ENCODE measurements around the gene UBE2U. TPM values are rescaled to one million over a fixed set of nuclear protein-coding genes. Genes with fewer than 3 reads are reported as not detected.

Gene UBE2U
- polyA plus RNA-seq, 1 donor from 2014 or later = not detected

- Histone ChIP-seq H3K9ac (ENCODE audit: low read length) (no peak overlapping the region), H3K27me3 (ENCODE audit: insufficient read depth, low read depth, low read length) (no peaks in the 10 kb centered on the region), H3K27ac (ENCODE audit: low read length) (no peak overlapping the region), H3K9me2 (ENCODE audit: insufficient read depth, low read length) (no peaks in the 10 kb centered on the region), H4K20me1 (ENCODE audit: insufficient read depth) (no peaks in the 10 kb centered on the region), H3K36me3 (ENCODE audit: insufficient read depth, low read length) (no peaks in the 10 kb centered on the region), H3K4me2 (ENCODE audit: low read length) (no peak overlapping the region), H3K4me3 (ENCODE audit: low read length) (no peak overlapping the region), H3F3A (ENCODE audit: insufficient read depth, low read length, poor library complexity, severe bottlenecking) (no peaks in the 10 kb centered on the region), H2AFZ (ENCODE audit: low read depth, low read length) (no peak overlapping the region), H3K79me2 (replicated peaks; ENCODE audit: insufficient read depth, low read length) (no peaks in the 10 kb centered on the region), H3K9me3 (ENCODE audit: low read length) (no peaks in the 10 kb centered on the region)
- no peak for TF ChIP-seq SMC3 (conservative IDR thresholded peaks at IDR 0.05; ENCODE audit: poor library complexity)
- no peak for TF ChIP-seq MXI1 (conservative IDR thresholded peaks at IDR 0.05; ENCODE audit: poor library complexity, severe bottlenecking)
- TF ChIP-seq, protein P1, sequence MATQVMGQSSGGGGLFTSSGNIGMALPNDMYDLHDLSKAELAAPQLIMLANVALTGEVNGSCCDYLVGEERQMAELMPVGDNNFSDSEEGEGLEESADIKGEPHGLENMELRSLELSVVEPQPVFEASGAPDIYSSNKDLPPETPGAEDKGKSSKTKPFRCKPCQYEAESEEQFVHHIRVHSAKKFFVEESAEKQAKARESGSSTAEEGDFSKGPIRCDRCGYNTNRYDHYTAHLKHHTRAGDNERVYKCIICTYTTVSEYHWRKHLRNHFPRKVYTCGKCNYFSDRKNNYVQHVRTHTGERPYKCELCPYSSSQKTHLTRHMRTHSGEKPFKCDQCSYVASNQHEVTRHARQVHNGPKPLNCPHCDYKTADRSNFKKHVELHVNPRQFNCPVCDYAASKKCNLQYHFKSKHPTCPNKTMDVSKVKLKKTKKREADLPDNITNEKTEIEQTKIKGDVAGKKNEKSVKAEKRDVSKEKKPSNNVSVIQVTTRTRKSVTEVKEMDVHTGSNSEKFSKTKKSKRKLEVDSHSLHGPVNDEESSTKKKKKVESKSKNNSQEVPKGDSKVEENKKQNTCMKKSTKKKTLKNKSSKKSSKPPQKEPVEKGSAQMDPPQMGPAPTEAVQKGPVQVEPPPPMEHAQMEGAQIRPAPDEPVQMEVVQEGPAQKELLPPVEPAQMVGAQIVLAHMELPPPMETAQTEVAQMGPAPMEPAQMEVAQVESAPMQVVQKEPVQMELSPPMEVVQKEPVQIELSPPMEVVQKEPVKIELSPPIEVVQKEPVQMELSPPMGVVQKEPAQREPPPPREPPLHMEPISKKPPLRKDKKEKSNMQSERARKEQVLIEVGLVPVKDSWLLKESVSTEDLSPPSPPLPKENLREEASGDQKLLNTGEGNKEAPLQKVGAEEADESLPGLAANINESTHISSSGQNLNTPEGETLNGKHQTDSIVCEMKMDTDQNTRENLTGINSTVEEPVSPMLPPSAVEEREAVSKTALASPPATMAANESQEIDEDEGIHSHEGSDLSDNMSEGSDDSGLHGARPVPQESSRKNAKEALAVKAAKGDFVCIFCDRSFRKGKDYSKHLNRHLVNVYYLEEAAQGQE (IDR thresholded peaks at IDR 0.05; ENCODE audit: borderline replicate concordance) = no peak
Measured at GRCh38 chr1:64310760-64311159, 107.3 kb downstream of the UBE2U start.

GRCh38 chr1:64312431-64312830, 109.0 kb downstream of the UBE2U start:
- no peak overlapping the region for H3K27ac ChIP-seq (ENCODE audit: low read length)
- TF ChIP-seq SMC3 (conservative IDR thresholded peaks at IDR 0.05; ENCODE audit: poor library complexity) = no peak
- TF ChIP-seq POLR2AphosphoS5 (IDR thresholded peaks at IDR 0.05) = no peak
- TF ChIP-seq TAF1 (IDR thresholded peaks at IDR 0.05; ENCODE audit: low read depth) = no peak
- no peak for TF ChIP-seq EZH2 (IDR thresholded peaks at IDR 0.05; ENCODE audit: borderline replicate concordance, insufficient read depth, low read length, poor library complexity, severe bottlenecking)
- no peak for TF ChIP-seq MXI1 (conservative IDR thresholded peaks at IDR 0.05; ENCODE audit: poor library complexity, severe bottlenecking)
- TF ChIP-seq, protein P2, sequence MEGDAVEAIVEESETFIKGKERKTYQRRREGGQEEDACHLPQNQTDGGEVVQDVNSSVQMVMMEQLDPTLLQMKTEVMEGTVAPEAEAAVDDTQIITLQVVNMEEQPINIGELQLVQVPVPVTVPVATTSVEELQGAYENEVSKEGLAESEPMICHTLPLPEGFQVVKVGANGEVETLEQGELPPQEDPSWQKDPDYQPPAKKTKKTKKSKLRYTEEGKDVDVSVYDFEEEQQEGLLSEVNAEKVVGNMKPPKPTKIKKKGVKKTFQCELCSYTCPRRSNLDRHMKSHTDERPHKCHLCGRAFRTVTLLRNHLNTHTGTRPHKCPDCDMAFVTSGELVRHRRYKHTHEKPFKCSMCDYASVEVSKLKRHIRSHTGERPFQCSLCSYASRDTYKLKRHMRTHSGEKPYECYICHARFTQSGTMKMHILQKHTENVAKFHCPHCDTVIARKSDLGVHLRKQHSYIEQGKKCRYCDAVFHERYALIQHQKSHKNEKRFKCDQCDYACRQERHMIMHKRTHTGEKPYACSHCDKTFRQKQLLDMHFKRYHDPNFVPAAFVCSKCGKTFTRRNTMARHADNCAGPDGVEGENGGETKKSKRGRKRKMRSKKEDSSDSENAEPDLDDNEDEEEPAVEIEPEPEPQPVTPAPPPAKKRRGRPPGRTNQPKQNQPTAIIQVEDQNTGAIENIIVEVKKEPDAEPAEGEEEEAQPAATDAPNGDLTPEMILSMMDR (IDR thresholded peaks at IDR 0.05; ENCODE audit: poor library complexity, severe bottlenecking) = no peak
- TF ChIP-seq, protein P1 (IDR thresholded peaks at IDR 0.05; ENCODE audit: borderline replicate concordance) = no peak
- TF ChIP-seq RAD21 (conservative IDR thresholded peaks at IDR 0.05) = no peak
- no peak for TF ChIP-seq EP300 (conservative IDR thresholded peaks at IDR 0.05; ENCODE audit: poor library complexity, severe bottlenecking)
- H3F3A ChIP-seq (ENCODE audit: insufficient read depth, low read length, poor library complexity, severe bottlenecking) = no peaks in the 10 kb centered on the region
- H3K9me3 ChIP-seq (ENCODE audit: low read length) = no peaks in the 10 kb centered on the region
- no peak overlapping the region for H3K9ac ChIP-seq (ENCODE audit: low read length)
- H3K27me3 ChIP-seq (ENCODE audit: insufficient read depth, low read depth, low read length) = no peaks in the 10 kb centered on the region
- no peaks in the 10 kb centered on the region for H3K9me2 ChIP-seq (ENCODE audit: insufficient read depth, low read length)
- no peak overlapping the region for H2AFZ ChIP-seq (ENCODE audit: low read depth, low read length)
- no peaks in the 10 kb centered on the region for H3K36me3 ChIP-seq (ENCODE audit: insufficient read depth, low read length)
- H3K79me2 ChIP-seq (replicated peaks; ENCODE audit: insufficient read depth, low read length) = no peaks in the 10 kb centered on the region
- no peaks in the 10 kb centered on the region for H4K20me1 ChIP-seq (ENCODE audit: insufficient read depth)
- H3K4me2 ChIP-seq (ENCODE audit: low read length) = no peak overlapping the region
- no peak overlapping the region for H3K4me3 ChIP-seq (ENCODE audit: low read length)
